ENCODE measurements around the gene TMEM132C. TPM values are rescaled to one million over a fixed set of nuclear protein-coding genes. Genes with fewer than 3 reads are reported as not detected.

TMEM132C gene
- total and polyA plus RNA-seq, 2 of the 13 experiments (the other 11 are each of a cell fraction or from before 2014, with no cell fraction given): not detected

DNA sequence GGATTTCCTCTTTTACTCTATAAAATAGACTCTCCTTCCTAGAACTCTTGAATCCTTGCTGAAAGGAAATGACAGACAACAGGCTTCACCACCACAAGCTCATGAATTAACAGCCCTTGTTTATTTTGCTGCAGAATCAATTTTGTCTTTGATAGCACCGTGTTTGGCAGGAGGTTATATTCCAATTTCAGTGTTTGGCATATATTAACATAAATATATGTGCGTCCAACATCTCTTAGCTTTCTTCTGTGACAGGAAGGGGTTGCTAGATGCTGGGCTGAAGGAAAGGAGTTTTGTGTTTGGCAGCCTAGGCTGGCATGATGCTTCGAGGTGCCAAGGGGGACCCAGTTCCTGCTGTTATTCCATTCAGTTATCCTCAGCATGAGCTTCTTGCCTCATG lies 126.4 kb downstream of the TMEM132C start:
- Histone ChIP-seq H3K9ac (ENCODE audit: insufficient read depth, low read depth, low read length) (no peak overlapping the region), H3K4me2 (ENCODE audit: low read depth, low read length) (no peak overlapping the region), H3K4me1 (ENCODE audit: insufficient read depth, low read length) (no peaks in the 10 kb centered on the region), H3K36me3 (replicated peaks in 1 of 2; ENCODE audit: control insufficient read depth in 1 of 2, insufficient read depth in 2 of 2, low read length in 2 of 2) (no peaks in the 10 kb centered on the region), H3K27ac (ENCODE audit: extremely low read length, insufficient read depth, low read length) (no peak overlapping the region), H2AFZ (ENCODE audit: low read length) (no peak overlapping the region), H4K20me1 (ENCODE audit: insufficient read depth, low read length) (no peaks in the 10 kb centered on the region), H3K79me2 (ENCODE audit: insufficient read depth, low read length) (no peaks in the 10 kb centered on the region), H3K27me3 (ENCODE audit: control insufficient read depth in 1 of 2, insufficient read depth in 2 of 2, low read length in 2 of 2) (peaks cover 0 to 3% of the 10 kb centered on the region in 2 experiments; a peak in 1 of 5 replicates), H3K9me3 (ENCODE audit: low read length) (no peaks in the 10 kb centered on the region), H3K4me3 (replicated peaks in 1 of 3; ENCODE audit: insufficient read depth in 1 of 3, low read depth in 2 of 3, low read length in 3 of 3) (no peak overlapping the region)
- in situ Hi-C loops (cut with HindIII; ENCODE audit: extremely low pct_ligation_motif_present, low pct_unique_long_range_greater_than_20kb) (no loop called here), intact Hi-C loops (cut with micrococcal nuclease; ENCODE audit: unreplicated experiment) (no loop called here)
- DNase-seq (ENCODE audit: low spot score): no peak
- ChIA-PET CTCF (ENCODE audit: low intra/inter-chr PET ratio, low total read pairs) (no interaction called here), POLR2A (no interaction called here)
- TF ChIP-seq, protein P1, sequence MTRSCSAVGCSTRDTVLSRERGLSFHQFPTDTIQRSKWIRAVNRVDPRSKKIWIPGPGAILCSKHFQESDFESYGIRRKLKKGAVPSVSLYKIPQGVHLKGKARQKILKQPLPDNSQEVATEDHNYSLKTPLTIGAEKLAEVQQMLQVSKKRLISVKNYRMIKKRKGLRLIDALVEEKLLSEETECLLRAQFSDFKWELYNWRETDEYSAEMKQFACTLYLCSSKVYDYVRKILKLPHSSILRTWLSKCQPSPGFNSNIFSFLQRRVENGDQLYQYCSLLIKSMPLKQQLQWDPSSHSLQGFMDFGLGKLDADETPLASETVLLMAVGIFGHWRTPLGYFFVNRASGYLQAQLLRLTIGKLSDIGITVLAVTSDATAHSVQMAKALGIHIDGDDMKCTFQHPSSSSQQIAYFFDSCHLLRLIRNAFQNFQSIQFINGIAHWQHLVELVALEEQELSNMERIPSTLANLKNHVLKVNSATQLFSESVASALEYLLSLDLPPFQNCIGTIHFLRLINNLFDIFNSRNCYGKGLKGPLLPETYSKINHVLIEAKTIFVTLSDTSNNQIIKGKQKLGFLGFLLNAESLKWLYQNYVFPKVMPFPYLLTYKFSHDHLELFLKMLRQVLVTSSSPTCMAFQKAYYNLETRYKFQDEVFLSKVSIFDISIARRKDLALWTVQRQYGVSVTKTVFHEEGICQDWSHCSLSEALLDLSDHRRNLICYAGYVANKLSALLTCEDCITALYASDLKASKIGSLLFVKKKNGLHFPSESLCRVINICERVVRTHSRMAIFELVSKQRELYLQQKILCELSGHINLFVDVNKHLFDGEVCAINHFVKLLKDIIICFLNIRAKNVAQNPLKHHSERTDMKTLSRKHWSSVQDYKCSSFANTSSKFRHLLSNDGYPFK (CRISPR knock-in tag; IDR thresholded peaks at IDR 0.05; ENCODE audit: borderline replicate concordance): no peak
- TF ChIP-seq REL (CRISPR knock-in tag; conservative IDR thresholded peaks at IDR 0.05): no peak
- no peak for TF ChIP-seq ELF3 (CRISPR knock-in tag; IDR thresholded peaks at IDR 0.05)
- no peak for TF ChIP-seq SRSF9 (IDR thresholded peaks at IDR 0.05; ENCODE audit: borderline replicate concordance, insufficient read depth, low read depth, low read length, poor library complexity, severe bottlenecking)
- TF ChIP-seq ZNF75D (CRISPR knock-in tag; IDR thresholded peaks at IDR 0.05; ENCODE audit: borderline replicate concordance): no peak
- TF ChIP-seq ZNF24 (IDR thresholded peaks at IDR 0.05): no peak
- no peak for TF ChIP-seq NFYC (CRISPR knock-in tag; IDR thresholded peaks at IDR 0.05)
- TF ChIP-seq, protein P2, sequence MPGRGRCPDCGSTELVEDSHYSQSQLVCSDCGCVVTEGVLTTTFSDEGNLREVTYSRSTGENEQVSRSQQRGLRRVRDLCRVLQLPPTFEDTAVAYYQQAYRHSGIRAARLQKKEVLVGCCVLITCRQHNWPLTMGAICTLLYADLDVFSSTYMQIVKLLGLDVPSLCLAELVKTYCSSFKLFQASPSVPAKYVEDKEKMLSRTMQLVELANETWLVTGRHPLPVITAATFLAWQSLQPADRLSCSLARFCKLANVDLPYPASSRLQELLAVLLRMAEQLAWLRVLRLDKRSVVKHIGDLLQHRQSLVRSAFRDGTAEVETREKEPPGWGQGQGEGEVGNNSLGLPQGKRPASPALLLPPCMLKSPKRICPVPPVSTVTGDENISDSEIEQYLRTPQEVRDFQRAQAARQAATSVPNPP (CRISPR knock-in tag; IDR thresholded peaks at IDR 0.05): no peak
- TF ChIP-seq ZBTB42 (CRISPR knock-in tag; IDR thresholded peaks at IDR 0.05): no peak
- TF ChIP-seq ZNF207 (IDR thresholded peaks at IDR 0.05; ENCODE audit: borderline replicate concordance): no peak
- TF ChIP-seq, protein P3, sequence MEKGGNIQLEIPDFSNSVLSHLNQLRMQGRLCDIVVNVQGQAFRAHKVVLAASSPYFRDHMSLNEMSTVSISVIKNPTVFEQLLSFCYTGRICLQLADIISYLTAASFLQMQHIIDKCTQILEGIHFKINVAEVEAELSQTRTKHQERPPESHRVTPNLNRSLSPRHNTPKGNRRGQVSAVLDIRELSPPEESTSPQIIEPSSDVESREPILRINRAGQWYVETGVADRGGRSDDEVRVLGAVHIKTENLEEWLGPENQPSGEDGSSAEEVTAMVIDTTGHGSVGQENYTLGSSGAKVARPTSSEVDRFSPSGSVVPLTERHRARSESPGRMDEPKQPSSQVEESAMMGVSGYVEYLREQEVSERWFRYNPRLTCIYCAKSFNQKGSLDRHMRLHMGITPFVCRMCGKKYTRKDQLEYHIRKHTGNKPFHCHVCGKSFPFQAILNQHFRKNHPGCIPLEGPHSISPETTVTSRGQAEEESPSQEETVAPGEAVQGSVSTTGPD (CRISPR knock-in tag; IDR thresholded peaks at IDR 0.05): no peak
- FAIRE-seq: no peak
- 18% methylated on average over 3 of the region's 3 CpGs for WGBS (ENCODE audit: low lambda C conversion rate)
- no peak for ATAC-seq
- no TSS peak for BruUV-seq (replicated peaks)
